Endothelial cell of umbilical vein (primary cell): Measurements from ENCODE around the gene SLC11A2. TPM values are rescaled to one million over a fixed set of nuclear protein-coding genes. Genes with fewer than 3 reads are reported as not detected.

Experiments
- BruUV-seq: library from RNA; stranded (reverse); fragments of 400-500 nt; replicated peaks from 2 replicates; lab custom pipeline; 2021; lab: Mats Ljungman, UMichigan
- CTCF ChIA-PET: fragments of 300-600, 350-600 bp; sonication (Branson Sonifier 250); formaldehyde crosslinking; loops from one replicate; lab custom pipeline; 2021; ENCODE audit warnings: antibody characterized with exemption, inconsistent platforms; lab: Charles Lee
- POLR2A ChIA-PET: fragments of 300-600, 350-600 bp; sonication (Branson Sonifier 250); formaldehyde crosslinking; loops from one replicate; lab custom pipeline; 2021; ENCODE audit warnings: antibody characterized with exemption, inconsistent platforms; lab: Charles Lee
- DNase-seq: peaks from one replicate; pipeline ENCODE4 v3.0.0-alpha.2; 2011; ENCODE audit warnings: low read depth, low spot score
- FAIRE-seq: peaks from 2 replicates; lab custom pipeline; 2011; peaks lifted over from hg19 to GRCh38; lab: Jason Lieb, UNC
- H2AFZ ChIP-seq: 2 replicates; pipeline ENCODE4 v1.6.0; 2012; ENCODE audit warnings: low read depth, low read length, control low read depth, inconsistent platforms
- H3K27ac ChIP-seq: 2 replicates; pipeline ENCODE4 v1.5.1; 2011; ENCODE audit warnings: low read depth, mild to moderate bottlenecking, control low read depth, low read length, moderate library complexity; ENCODE audit not compliant: insufficient read depth
- H3K27me3 ChIP-seq, 2 experiments: 2 replicates each; pipeline versions ENCODE4 v1.6.0 to v1.6.1; 2011; ENCODE audit warnings: low read length in 2 of 2, mixed read lengths in 1 of 2; ENCODE audit not compliant: control insufficient read depth in 2 of 2, insufficient read depth in 2 of 2
- H3K36me3 ChIP-seq, 2 experiments: 2 replicates in 1 of 2; 3 replicates in 1 of 2; pipeline ENCODE4 v1.5.1; 2011; ENCODE audit warnings: low read length in 2 of 2, mild to moderate bottlenecking in 1 of 2, moderate library complexity in 1 of 2; ENCODE audit not compliant: control insufficient read depth in 2 of 2, insufficient read depth in 2 of 2; ENCODE audit errors: extremely low read depth in 1 of 2
- H3K4me1 ChIP-seq: 3 replicates; pipeline ENCODE4 v1.5.1; 2011; ENCODE audit warnings: mild to moderate bottlenecking, low read length; ENCODE audit not compliant: control insufficient read depth, insufficient read depth; ENCODE audit errors: extremely low read depth
- H3K4me2 ChIP-seq: 2 replicates; pipeline ENCODE4 v1.6.1; 2011; ENCODE audit warnings: low read length, control low read depth, mixed read lengths; ENCODE audit not compliant: insufficient read depth
- H3K4me3 ChIP-seq, 3 experiments: fragments of 200-600 bp in 1 of 3; sonication (generic), shearing (Covaris generic) in 1 of 3; replicated peaks in 1 of 3; 2 replicates each; pipeline ENCODE4 v1.5.1; 2011 to 2016; ENCODE audit warnings: control low read depth in 3 of 3, low read length in 3 of 3, mild to moderate bottlenecking in 2 of 3, inconsistent platforms in 1 of 3, low read depth in 1 of 3, moderate library complexity in 1 of 3; ENCODE audit not compliant: insufficient read depth in 1 of 3
- H3K79me2 ChIP-seq: 2 replicates; pipeline ENCODE4 v1.6.0; 2012; ENCODE audit warnings: low read length, inconsistent platforms; ENCODE audit not compliant: control insufficient read depth, insufficient read depth
- H3K9ac ChIP-seq: replicated peaks from 2 replicates; pipeline ENCODE3; 2011; ENCODE audit warnings: low read length, control low read depth; ENCODE audit not compliant: insufficient read depth; ENCODE audit errors: extremely low read depth
- H3K9me1 ChIP-seq: replicated peaks from 3 replicates; pipeline ENCODE4 v1.6.0; 2011; ENCODE audit warnings: mild to moderate bottlenecking, low read length; ENCODE audit not compliant: control insufficient read depth, insufficient read depth; ENCODE audit errors: extremely low read depth
- H3K9me3 ChIP-seq: replicated peaks from 2 replicates; pipeline ENCODE4 v1.5.1; 2012; ENCODE audit warnings: low read length, inconsistent platforms; ENCODE audit not compliant: control insufficient read depth, insufficient read depth
- H4K20me1 ChIP-seq: replicated peaks from 2 replicates; pipeline ENCODE3; 2011; ENCODE audit warnings: mild to moderate bottlenecking, low read length; ENCODE audit not compliant: control insufficient read depth, insufficient read depth; ENCODE audit errors: extremely low read depth
- EZH2 ChIP-seq: IDR thresholded peaks from 2 replicates; pipeline ENCODE4 v1.6.1; 2012; ENCODE audit warnings: borderline replicate concordance, low read depth, mild to moderate bottlenecking, moderate library complexity, low read length, inconsistent platforms; ENCODE audit not compliant: severe bottlenecking
- FOS ChIP-seq: IDR thresholded peaks from 2 replicates; pipeline ENCODE4 v1.6.1; 2011; ENCODE audit warnings: mild to moderate bottlenecking, low read length, moderate library complexity, borderline replicate concordance; ENCODE audit not compliant: insufficient read depth
- GATA2 ChIP-seq: IDR thresholded peaks from 2 replicates; pipeline ENCODE4 v1.7.0; 2011; ENCODE audit warnings: low read depth, mild to moderate bottlenecking, moderate library complexity, mixed read lengths, low read length; ENCODE audit not compliant: insufficient read length, insufficient read depth
- JUN ChIP-seq: IDR thresholded peaks from 2 replicates; pipeline ENCODE4 v1.6.1; 2011; ENCODE audit warnings: borderline replicate concordance, low read depth; ENCODE audit not compliant: insufficient read length, insufficient read depth
- MYC ChIP-seq: IDR thresholded peaks from one replicate; pipeline ENCODE4 v1.6.1; 2011; ENCODE audit warnings: mild to moderate bottlenecking, low read depth, low read length
- POLR2A ChIP-seq: IDR thresholded peaks from 2 replicates; pipeline ENCODE4 v1.6.1; 2012; ENCODE audit warnings: low read depth, mild to moderate bottlenecking, control low read depth, low read length
- POLR2AphosphoS5 ChIP-seq: IDR thresholded peaks from 2 replicates; pipeline ENCODE4 v1.6.1; 2012; ENCODE audit warnings: low read depth, mild to moderate bottlenecking, control low read depth, low read length, moderate library complexity; ENCODE audit not compliant: insufficient read depth
- dilution Hi-C: fragments of 300-500 bp; cut with MboI; formaldehyde crosslinking; loops from one replicate; pipeline ENCODE4 v1.15.0; 2019; ENCODE audit warnings: low sequenced_read_pairs; ENCODE audit not compliant: extremely low pct_ligation_motif_present
- intact Hi-C: fragments of 100-400 bp; cut with micrococcal nuclease; formaldehyde crosslinking; loops from one replicate; pipeline ENCODE4 v1.10.0; 2022
- polyA plus RNA-seq, 4 experiments: library from polyadenylated mRNA; depleted of rRNA in 3 of 4; stranded (reverse) in 3 of 4; unstranded in 1 of 4; fragments of >200 nt; gene quantifications; 2 replicates each; pipeline versions ENCODE4 v1.2.1 to v1.2.3, GENCODE V29; 2011 to 2012; ENCODE audit warnings: missing spikeins in 1 of 4
- total RNA-seq: library from RNA; stranded (reverse); gene quantifications from 2 replicates; pipeline ENCODE4 v1.2.3, GENCODE V29; 2021
- TF ChIP-seq, protein P1 (sequence below), 2 donors: IDR thresholded peaks; 1 replicate in 1 of 2; 2 replicates in 1 of 2; pipeline ENCODE4 v1.5.1; 2011; ENCODE audit warnings: low read length in 2 of 2, mild to moderate bottlenecking in 2 of 2, moderate library complexity in 2 of 2, control low read depth in 1 of 2, inconsistent platforms in 1 of 2, low read depth in 1 of 2; ENCODE audit not compliant: insufficient read depth in 1 of 2; ENCODE audit errors: extremely low read depth in 1 of 2
- TF ChIP-seq, protein P2 (sequence below): IDR thresholded peaks from 2 replicates; pipeline ENCODE4 v1.6.1; 2011; ENCODE audit not compliant: insufficient read depth, insufficient read length

Gene SLC11A2
- total and polyA plus RNA-seq, 2 donors (not counting 3 experiments of a cell fraction or from before 2014, with no cell fraction given) = 47.5 to 56.4 TPM

- H3K9me3 ChIP-seq = no peaks in the 10 kb centered on the region
- H3K4me2 ChIP-seq = no peak overlapping the region
- no peaks in the 10 kb centered on the region for H3K79me2 ChIP-seq
- ChIA-PET POLR2A (interaction anchor here (0.9 kb wide), 1 partner anchor 10 kb away, joined by 3 read pairs; a partner anchor contains a TSS), CTCF (interaction anchor here (0.9 kb wide), 1 partner anchor 110 kb away, joined by 3 read pairs; no protein-coding TSS in a partner anchor)
- H3K27ac ChIP-seq = no peak overlapping the region
- intact Hi-C loops = no loop called here
- no peaks in the 10 kb centered on the region for H3K4me1 ChIP-seq
- no TSS peak for BruUV-seq
- FAIRE-seq (peak; percentile 31), DNase-seq (no peak)
- H3K36me3 ChIP-seq = peaks cover 0 to 3% of the 10 kb centered on the region in 2 experiments
- H3K9me1 ChIP-seq = no peaks in the 10 kb centered on the region
- no peak overlapping the region for H3K4me3 ChIP-seq
- H3K27me3 ChIP-seq = no peaks in the 10 kb centered on the region
- H4K20me1 ChIP-seq = no peaks in the 10 kb centered on the region
- H3K9ac ChIP-seq = no peak overlapping the region
- dilution Hi-C loops = no loop called here
- peak overlapping the region; percentile 12 for H2AFZ ChIP-seq
- TF ChIP-seq FOS = no peak
- TF ChIP-seq, protein P1, sequence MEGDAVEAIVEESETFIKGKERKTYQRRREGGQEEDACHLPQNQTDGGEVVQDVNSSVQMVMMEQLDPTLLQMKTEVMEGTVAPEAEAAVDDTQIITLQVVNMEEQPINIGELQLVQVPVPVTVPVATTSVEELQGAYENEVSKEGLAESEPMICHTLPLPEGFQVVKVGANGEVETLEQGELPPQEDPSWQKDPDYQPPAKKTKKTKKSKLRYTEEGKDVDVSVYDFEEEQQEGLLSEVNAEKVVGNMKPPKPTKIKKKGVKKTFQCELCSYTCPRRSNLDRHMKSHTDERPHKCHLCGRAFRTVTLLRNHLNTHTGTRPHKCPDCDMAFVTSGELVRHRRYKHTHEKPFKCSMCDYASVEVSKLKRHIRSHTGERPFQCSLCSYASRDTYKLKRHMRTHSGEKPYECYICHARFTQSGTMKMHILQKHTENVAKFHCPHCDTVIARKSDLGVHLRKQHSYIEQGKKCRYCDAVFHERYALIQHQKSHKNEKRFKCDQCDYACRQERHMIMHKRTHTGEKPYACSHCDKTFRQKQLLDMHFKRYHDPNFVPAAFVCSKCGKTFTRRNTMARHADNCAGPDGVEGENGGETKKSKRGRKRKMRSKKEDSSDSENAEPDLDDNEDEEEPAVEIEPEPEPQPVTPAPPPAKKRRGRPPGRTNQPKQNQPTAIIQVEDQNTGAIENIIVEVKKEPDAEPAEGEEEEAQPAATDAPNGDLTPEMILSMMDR (IDR thresholded peaks at IDR 0.05; ENCODE audit: extremely low read depth in 1 of 2, insufficient read depth in 1 of 2, low read depth in 1 of 2, low read length in 2 of 2) = no peak
- TF ChIP-seq EZH2 = no peak
- no peak for TF ChIP-seq JUN
- no peak for TF ChIP-seq POLR2A
- no peak for TF ChIP-seq POLR2AphosphoS5
- no peak for TF ChIP-seq MYC
- TF ChIP-seq, protein P2, sequence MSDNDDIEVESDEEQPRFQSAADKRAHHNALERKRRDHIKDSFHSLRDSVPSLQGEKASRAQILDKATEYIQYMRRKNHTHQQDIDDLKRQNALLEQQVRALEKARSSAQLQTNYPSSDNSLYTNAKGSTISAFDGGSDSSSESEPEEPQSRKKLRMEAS = no peak
- no peak for TF ChIP-seq GATA2
Measured at GRCh38 chr12:50934371-50934851, 91.8 kb downstream of the SLC11A2 start.
